Dermis microvascular lymphatic vessel endothelial cell (primary cell): ENCODE measurements around the gene TEX2. TPM values are rescaled to one million over a fixed set of nuclear protein-coding genes. Genes with fewer than 3 reads are reported as not detected.

Source experiments
- DNase-seq, 2 donors: peaks; one replicate each; pipeline versions ENCODE4 v3.0.0 to v3.0.0-alpha.2; 2010; ENCODE audit warnings: low read depth in 2 of 2
- total RNA-seq: library from RNA; depleted of rRNA; stranded (reverse); fragments of >200 nt; gene quantifications from 2 replicates; pipeline ENCODE4 v1.2.1, GENCODE V29; 2014

Gene TEX2
- total RNA-seq, 1 donor from 2014 or later = 20.2 TPM

- no peak for DNase-seq
Measured at GRCh38 chr17:64117981-64118979, 144.8 kb downstream of the TEX2 start.

GRCh38 chr17:64115822-64116534 lies 147.1 kb downstream of the TEX2 start:
- DNase-seq = no peak

- DNase-seq = no peak
Measured at GRCh38 chr17:64115043-64115698, 147.9 kb downstream of the TEX2 start.

- no peak for DNase-seq
Measured at GRCh38 chr17:64113006-64113405, 150.1 kb downstream of the TEX2 start.

GRCh38 chr17:64111831-64112230 lies 151.2 kb downstream of the TEX2 start:
- DNase-seq = no peak

GRCh38 chr17:64110379-64111152 lies 152.5 kb downstream of the TEX2 start:
- peak in 1 of 2 donors; percentile 34 for DNase-seq

- DNase-seq = no peak
Measured at GRCh38 chr17:64109400-64109799, 153.7 kb downstream of the TEX2 start.

GRCh38 chr17:64107500-64108236 lies 155.4 kb downstream of the TEX2 start:
- no peak for DNase-seq

- DNase-seq = no peak
Measured at GRCh38 chr17:64106918-64107317, 156.1 kb downstream of the TEX2 start.

- peak in 1 of 2 donors; percentile 61 for DNase-seq
Measured at GRCh38 chr17:64103391-64104364, 159.4 kb downstream of the TEX2 start.

GRCh38 chr17:64102627-64103390 lies 160.3 kb downstream of the TEX2 start:
- no peak for DNase-seq

GRCh38 chr17:64099543-64099942 lies 163.5 kb downstream of the TEX2 start:
- DNase-seq = no peak

Other genes starting within 250 kb of the TEX2 start
- gene ICAM2, start 242.6 kb downstream of the TEX2 start, total RNA-seq = 220 and 251 TPM in 2 replicates
- gene ERN1, start 133.1 kb downstream of the TEX2 start, total RNA-seq = 5.6 and 14.3 TPM in 2 replicates
- 378 and 557 TPM in 2 replicates for gene PECAM1, start 127.6 kb upstream of the TEX2 start, total RNA-seq
- gene MILR1, start 185.9 kb upstream of the TEX2 start, total RNA-seq = 2.2 and 2.9 TPM in 2 replicates
- 3.7 and 4.7 TPM in 2 replicates for gene POLG2, start 233.8 kb upstream of the TEX2 start, total RNA-seq
- gene DDX5, start 243.0 kb upstream of the TEX2 start, total RNA-seq = 259 and 342 TPM in 2 replicates
- gene CEP95, start 243.7 kb upstream of the TEX2 start, total RNA-seq = 12.2 and 17.3 TPM in 2 replicates